IPS-20b (cell line): ENCODE measurements around the gene BMP4.
A peak's percentile ranks its signal among the peaks of the same experiment; 100 is the strongest.
"Not testable (repeated sequence)": the region's sequence is repeated elsewhere in the genome, so short reads cannot be mapped to it uniquely, and the experiment has no call there.

Experiments used
- H3K27ac ChIP-seq: one replicate; pipeline ENCODE4 v1.5.1; 2013; ENCODE audit warnings: low read length
- H3K27me3 ChIP-seq: 2 replicates; pipeline ENCODE4 v1.6.1; 2013; ENCODE audit warnings: mild to moderate bottlenecking, low read length, inconsistent platforms; ENCODE audit not compliant: insufficient read depth
- H3K36me3 ChIP-seq: 2 replicates; pipeline ENCODE4 v1.6.1; 2013; ENCODE audit warnings: low read depth, mild to moderate bottlenecking, inconsistent platforms, low read length, moderate library complexity; ENCODE audit not compliant: insufficient read depth
- H3K4me1 ChIP-seq: 2 replicates; pipeline ENCODE4 v1.6.1; 2013; ENCODE audit warnings: mild to moderate bottlenecking, control low read depth, inconsistent platforms, low read length, moderate library complexity; ENCODE audit not compliant: insufficient read depth
- H3K4me3 ChIP-seq: 2 replicates; pipeline ENCODE4 v1.5.1; 2013; ENCODE audit warnings: mild to moderate bottlenecking, low read length, inconsistent platforms
- H3K9ac ChIP-seq: 2 replicates; pipeline ENCODE4 v1.6.1; 2013; ENCODE audit warnings: low read depth, mild to moderate bottlenecking, inconsistent platforms, low read length, moderate library complexity
- H3K9me3 ChIP-seq: 2 replicates; pipeline ENCODE4 v1.6.1; 2013; ENCODE audit warnings: mild to moderate bottlenecking, low read depth, low read length, inconsistent platforms; ENCODE audit not compliant: insufficient read depth

Gene BMP4

GRCh38 chr14:53956427-53957201 is at the start of gene BMP4:
Gene BMP4 (minus strand): TSS chr14:53956825. CDS start chr14:53952222, 4,603 bp downstream.
- H3K9me3 ChIP-seq = no peaks in the 10 kb centered on the region
- no peak within 1 kb of the TSS for H3K27ac ChIP-seq
- peaks cover 94% of the 10 kb centered on the region for H3K27me3 ChIP-seq
- H3K4me1 ChIP-seq = peaks cover 10% of the 10 kb centered on the region; the same call in 1 of the 2 replicates
- H3K9ac ChIP-seq = peak within 1 kb of the TSS; percentile 60
- no peaks in the 10 kb centered on the region; the same call in 1 of the 2 replicates for H3K36me3 ChIP-seq
- H3K4me3 ChIP-seq = peak within 1 kb of the TSS; percentile 94

GRCh38 chr14:54003064-54003463 is 46.4 kb upstream of the BMP4 start:
- Histone ChIP-seq H3K4me3 (no peak overlapping the region), H3K27me3 (no peaks in the 10 kb centered on the region), H3K9ac (no peak overlapping the region), H3K4me1 (0 out of 2 replicates have a peak, but pooled peaks cover 5% of the 10 kb centered on the region), H3K9me3 (no peaks in the 10 kb centered on the region), H3K27ac (no peak overlapping the region), H3K36me3 (no peaks in the 10 kb centered on the region)

- 0 out of 2 replicates have a peak, but pooled peaks cover 5% of the 10 kb centered on the region for H3K4me1 ChIP-seq
- H3K27me3 ChIP-seq = no peaks in the 10 kb centered on the region
- H3K4me3 ChIP-seq = no peak overlapping the region
- no peaks in the 10 kb centered on the region for H3K9me3 ChIP-seq
- no peaks in the 10 kb centered on the region for H3K36me3 ChIP-seq
- no peak overlapping the region for H3K27ac ChIP-seq
- H3K9ac ChIP-seq = no peak overlapping the region
These were observed 46.0 kb upstream of the BMP4 start for GRCh38 chr14:54002653-54003052.

- Histone ChIP-seq H3K4me1 (0 out of 2 replicates have a peak, but pooled peaks cover 5% of the 10 kb centered on the region), H3K9ac (no peak overlapping the region), H3K4me3 (no peak overlapping the region), H3K27ac (no peak overlapping the region), H3K36me3 (no peaks in the 10 kb centered on the region), H3K9me3 (no peaks in the 10 kb centered on the region), H3K27me3 (no peaks in the 10 kb centered on the region)
These were observed 44.7 kb upstream of the BMP4 start for GRCh38 chr14:54001189-54001878.

GRCh38 chr14:54000341-54000811 is 43.8 kb upstream of the BMP4 start:
- no peaks in the 10 kb centered on the region for H3K9me3 ChIP-seq
- no peak overlapping the region for H3K27ac ChIP-seq
- no peaks in the 10 kb centered on the region for H3K36me3 ChIP-seq
- H3K27me3 ChIP-seq = no peaks in the 10 kb centered on the region
- H3K4me3 ChIP-seq = no peak overlapping the region
- no peak overlapping the region for H3K9ac ChIP-seq
- H3K4me1 ChIP-seq = 0 out of 2 replicates have a peak, but pooled peaks cover 5% of the 10 kb centered on the region

GRCh38 chr14:53999061-53999488 is 42.5 kb upstream of the BMP4 start:
- H3K9ac ChIP-seq = no peak overlapping the region
- H3K27ac ChIP-seq = no peak overlapping the region
- no peaks in the 10 kb centered on the region for H3K27me3 ChIP-seq

GRCh38 chr14:53996041-53996440 is 39.4 kb upstream of the BMP4 start:
- H3K4me1 ChIP-seq = 0 out of 2 replicates have a peak, but pooled peaks cover 5% of the 10 kb centered on the region
- H3K36me3 ChIP-seq = no peaks in the 10 kb centered on the region
- no peak overlapping the region for H3K9ac ChIP-seq
- no peaks in the 10 kb centered on the region for H3K9me3 ChIP-seq
- no peak overlapping the region for H3K4me3 ChIP-seq
- no peaks in the 10 kb centered on the region for H3K27me3 ChIP-seq
- H3K27ac ChIP-seq = no peak overlapping the region

More at GRCh38 chr14:53999061-53999488, 42.5 kb upstream of the BMP4 start:
- no peak overlapping the region for H3K4me3 ChIP-seq
- 0 out of 2 replicates have a peak, but pooled peaks cover 5% of the 10 kb centered on the region for H3K4me1 ChIP-seq
- H3K36me3 ChIP-seq = no peaks in the 10 kb centered on the region
- H3K9me3 ChIP-seq = no peaks in the 10 kb centered on the region

GRCh38 chr14:53993920-53994607 is 37.4 kb upstream of the BMP4 start:
- Histone ChIP-seq H3K9ac (no peak overlapping the region), H3K27me3 (no peaks in the 10 kb centered on the region), H3K4me3 (no peak overlapping the region), H3K36me3 (no peaks in the 10 kb centered on the region), H3K4me1 (0 out of 2 replicates have a peak, but pooled peaks cover 3% of the 10 kb centered on the region), H3K9me3 (no peaks in the 10 kb centered on the region), H3K27ac (no peak overlapping the region)

- Histone ChIP-seq H3K36me3 (no peaks in the 10 kb centered on the region), H3K27ac (no peak overlapping the region), H3K4me3 (no peak overlapping the region), H3K4me1 (no peaks in the 10 kb centered on the region), H3K27me3 (no peaks in the 10 kb centered on the region), H3K9me3 (peaks cover 11% of the 10 kb centered on the region), H3K9ac (no peak overlapping the region)
These were observed 34.4 kb upstream of the BMP4 start for GRCh38 chr14:53990978-53991377.

GRCh38 chr14:53986718-53987117 is 30.1 kb upstream of the BMP4 start:
- H3K36me3 ChIP-seq, H3K27ac ChIP-seq, H3K9ac ChIP-seq, H3K27me3 ChIP-seq, H3K4me3 ChIP-seq: not testable (repeated sequence)
- peaks cover 16% of the 10 kb centered on the region for H3K4me1 ChIP-seq
- H3K9me3 ChIP-seq = peaks cover 33% of the 10 kb centered on the region

- not testable (repeated sequence) for H3K9ac ChIP-seq, H3K4me3 ChIP-seq, H3K36me3 ChIP-seq, H3K27ac ChIP-seq, H3K27me3 ChIP-seq
- H3K9me3 ChIP-seq = peaks cover 33% of the 10 kb centered on the region
- peaks cover 29% of the 10 kb centered on the region for H3K4me1 ChIP-seq
These were observed 28.3 kb upstream of the BMP4 start for GRCh38 chr14:53984958-53985357.
